T-helper 9 cell (primary cell): Measurements from ENCODE around the gene OBP2B.
"Not testable (repeated sequence)": the region's sequence is repeated elsewhere in the genome, so short reads cannot be mapped to it uniquely, and the experiment has no call there.

Experiments
- DNase-seq: peaks from one replicate; pipeline ENCODE4 v3.0.0-alpha.2; 2020

OBP2B gene

DNA sequence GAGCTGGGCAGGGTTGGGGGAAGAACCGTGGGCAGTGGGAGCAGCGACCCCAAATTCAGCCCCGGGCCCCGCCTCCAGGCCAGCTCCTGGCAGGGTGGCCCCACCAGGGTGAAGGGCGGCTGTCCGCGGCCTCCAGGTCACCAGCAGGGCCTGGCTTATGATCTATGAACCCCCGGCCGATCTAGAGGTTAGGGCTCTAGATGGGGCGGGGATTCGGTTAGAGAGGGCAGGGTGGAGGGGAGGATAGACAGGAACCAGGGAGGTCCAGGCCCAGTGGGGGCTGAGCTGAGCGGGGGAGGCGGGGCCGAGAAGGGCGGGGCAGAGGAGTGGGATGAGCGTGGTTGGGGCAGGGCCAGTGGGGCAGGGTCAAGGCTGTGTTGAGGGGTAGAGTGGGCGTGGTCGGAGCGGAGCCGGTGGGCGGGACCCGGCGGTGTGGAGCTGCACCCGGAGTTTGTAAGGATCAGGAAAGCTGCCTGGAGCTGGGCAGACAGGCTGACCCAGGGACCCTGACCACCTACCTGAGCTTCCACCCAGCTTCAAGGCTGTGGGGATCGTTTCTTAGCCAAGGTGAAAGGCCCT is 29.3 kb upstream of the OBP2B start:
- peak; percentile 4 for DNase-seq

DNA sequence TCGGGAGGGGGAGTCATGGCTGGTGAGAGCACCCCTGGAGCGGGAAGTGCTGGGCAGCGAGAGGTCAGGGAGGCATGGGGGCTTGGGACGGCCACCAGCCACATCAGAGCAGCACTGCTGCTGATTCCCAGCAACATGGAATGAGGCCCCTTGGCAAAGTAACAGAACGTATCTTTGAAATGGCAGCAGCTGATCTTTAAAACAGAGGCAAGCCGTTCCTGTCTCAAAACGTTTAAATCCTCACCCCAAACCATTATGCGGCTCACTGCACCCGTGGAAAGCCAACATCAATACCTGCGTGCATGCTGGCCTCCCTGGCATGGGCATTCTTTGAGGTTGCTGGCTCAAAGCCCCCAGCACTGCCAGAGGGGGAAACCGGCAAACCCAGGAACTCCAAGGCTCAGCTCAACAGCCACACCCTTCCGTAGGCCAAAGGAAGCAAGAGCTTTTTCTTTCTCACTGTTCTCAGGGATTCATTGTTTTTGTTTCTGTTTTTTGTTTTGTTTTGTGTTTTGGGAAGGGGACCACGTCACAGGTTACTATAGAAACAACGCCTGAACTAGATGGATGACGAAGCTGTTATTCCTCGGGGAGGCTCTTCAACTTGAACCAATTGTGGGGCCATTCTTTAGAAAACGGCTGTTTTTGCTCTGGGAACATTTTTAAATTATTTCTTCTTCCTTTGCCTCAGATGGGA is 28.1 kb upstream of the OBP2B start:
- no peak for DNase-seq

DNA sequence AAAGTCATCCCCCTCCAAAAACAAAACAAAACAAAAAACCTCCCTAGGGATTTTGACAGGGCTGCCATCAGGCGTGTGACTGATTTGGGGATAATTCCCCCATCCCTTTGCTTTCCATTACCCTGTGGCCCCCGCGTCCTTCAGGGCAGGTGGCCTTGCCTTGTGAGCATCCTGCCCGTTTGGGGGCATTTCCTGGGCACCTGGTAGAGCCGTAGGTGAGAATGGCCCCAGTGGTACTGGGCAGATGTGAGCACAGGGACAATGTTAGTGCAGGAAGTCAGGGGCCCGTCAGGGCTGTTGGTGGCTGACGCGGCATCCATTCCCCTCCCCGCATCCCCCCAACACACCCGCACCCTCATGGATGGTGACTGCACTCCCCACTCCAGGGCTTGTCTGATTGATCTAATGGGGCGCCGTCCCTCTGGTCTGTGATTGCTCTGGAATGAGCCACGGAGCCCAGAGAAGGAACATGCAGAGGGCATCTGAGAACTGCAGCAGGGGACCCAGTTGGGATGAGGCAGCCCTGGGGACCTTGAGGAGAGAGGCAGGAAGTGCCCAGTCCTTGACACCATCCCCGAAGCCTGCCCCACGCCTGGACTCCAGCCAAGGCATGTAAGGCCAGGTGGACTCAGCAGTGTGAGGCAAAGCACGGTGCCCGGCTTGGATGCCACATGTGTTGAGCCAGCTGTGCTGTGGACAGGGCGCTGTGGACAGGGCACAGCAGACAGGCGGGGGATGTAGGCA is 27.4 kb upstream of the OBP2B start:
- DNase-seq = not testable (repeated sequence)

DNA sequence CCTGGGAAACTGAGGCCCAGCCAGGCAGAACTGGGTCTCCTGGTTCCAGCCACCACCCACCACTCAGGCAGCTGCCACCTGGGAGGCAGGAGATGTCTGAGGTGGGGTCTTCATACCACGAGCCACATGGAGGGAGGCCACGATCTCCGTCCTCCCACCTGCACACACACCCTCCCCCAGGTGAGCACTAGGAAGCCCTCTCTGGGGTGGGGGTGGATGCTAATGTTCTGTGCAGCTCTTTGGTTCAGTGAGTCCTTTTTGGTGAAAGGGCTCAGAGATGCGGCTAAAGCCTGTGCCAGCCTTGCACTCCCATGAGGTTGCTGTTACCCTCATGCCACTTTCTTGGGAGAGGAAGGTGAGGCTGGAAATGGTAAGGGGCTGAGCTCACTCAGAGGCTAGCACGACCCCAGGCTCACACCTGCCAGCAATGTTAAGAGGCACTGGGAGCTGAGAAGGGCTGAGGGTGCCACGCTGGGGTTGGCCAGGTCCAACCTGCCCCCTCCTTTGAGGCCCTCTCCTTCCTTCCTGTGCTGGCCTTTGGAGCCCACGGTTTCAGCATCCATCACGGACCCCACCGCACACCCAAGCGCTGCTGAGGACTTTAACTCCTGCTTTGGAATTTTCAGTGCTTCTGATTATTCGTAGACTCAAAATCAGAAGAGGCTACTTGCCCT is 26.6 kb upstream of the OBP2B start:
- no peak for DNase-seq

DNA sequence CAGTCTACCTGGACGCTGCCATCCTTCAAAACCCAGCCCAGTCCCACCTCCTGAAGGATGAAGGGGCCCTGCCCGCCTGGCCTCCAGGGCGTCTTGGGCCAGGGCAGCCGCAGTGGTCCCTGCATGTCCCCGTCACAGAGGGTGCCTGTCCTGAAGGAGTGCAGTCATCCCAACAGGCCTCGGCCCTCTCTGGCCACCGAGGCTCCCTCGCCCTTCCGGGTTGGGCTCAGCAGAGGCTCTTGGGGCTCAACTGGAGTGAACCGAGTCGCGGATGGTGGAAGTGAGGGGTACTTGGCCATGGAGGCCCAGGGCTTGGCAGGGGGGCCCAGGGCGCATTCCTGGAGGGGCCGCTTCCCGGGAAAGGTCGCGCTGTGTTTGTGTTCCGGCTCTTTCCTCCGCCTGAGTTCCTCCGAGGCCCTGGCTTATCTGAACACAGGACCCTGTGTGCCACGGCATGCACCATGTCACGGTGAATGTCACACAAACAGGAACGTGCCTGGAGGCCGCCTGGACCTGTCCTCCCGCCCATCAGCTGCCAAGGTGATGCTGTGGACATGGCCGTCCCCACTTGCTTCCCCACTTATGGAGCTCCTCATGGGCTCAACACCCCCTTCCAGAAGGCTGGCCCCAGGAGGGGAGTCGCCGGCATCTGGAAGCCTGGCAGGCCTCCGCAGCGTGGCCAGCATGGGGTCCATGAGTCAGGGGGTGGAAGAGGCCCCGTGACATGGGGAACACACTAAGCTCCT is 25.7 kb upstream of the OBP2B start:
- DNase-seq = no peak

DNA sequence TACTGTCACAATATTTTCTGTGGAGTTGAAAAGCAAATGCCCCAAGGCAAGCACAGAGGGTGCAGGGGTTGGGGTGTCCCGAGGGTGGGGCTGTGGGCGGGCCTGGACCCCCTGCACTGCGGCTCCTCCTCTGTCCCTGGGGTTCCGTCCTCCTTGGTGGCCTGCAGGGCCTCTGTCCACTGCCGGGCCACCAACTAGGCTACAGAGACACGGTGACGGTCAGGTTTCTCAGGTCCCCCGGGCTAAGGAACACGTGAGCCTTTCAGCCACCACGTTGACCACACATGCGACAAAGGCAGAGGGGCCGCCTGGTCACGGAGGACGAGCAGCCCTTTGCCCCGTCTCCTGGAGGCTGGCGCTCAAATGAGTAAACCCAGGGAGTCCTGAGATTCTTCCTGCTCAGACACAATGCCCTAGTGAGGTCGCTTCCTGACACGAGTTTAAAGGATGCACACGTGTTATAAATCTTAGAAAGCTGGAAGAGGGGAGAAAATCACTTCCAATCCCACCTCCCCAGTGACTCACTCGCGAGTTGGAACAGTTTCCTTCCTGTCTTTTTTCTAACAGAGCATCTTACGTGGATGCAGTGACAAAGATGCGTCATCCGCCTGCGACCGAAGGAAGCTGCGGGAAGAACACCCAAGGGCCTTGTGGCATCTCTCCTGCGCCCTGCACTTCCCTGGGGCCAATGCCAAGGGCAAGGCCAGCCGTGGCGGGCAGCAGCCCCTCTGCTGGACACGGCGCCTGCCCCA is 24.8 kb upstream of the OBP2B start:
- no peak for DNase-seq

DNA sequence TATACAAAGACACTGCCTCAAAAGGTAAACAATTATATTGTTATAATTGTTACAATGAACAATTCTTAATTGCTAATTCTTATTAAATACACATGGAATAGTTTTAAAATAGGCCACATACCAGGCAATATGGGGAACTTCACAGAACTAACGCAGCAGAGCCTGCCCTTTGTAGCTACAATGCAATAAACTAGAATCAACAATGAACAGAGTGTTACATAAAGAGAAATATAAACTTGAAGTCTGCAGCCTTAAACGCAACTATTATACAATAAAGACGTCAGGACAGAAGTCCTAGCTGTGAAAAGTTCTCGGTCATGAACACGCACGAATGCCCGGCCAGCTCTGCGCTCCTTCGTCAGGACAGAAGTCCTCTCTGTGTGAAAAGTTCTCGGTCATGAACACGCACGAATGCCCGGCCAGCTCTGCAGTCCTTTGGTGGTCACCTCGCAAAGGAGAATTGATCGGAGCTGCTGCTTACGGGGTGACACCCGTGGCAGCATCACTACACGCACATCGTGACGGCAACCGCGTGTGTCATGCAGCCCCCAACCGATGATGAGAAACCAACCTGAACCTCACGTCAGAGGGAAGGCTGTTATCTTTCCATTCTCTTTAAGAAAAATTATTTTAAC is 23.0 kb upstream of the OBP2B start:
- DNase-seq = not testable (repeated sequence)

DNA sequence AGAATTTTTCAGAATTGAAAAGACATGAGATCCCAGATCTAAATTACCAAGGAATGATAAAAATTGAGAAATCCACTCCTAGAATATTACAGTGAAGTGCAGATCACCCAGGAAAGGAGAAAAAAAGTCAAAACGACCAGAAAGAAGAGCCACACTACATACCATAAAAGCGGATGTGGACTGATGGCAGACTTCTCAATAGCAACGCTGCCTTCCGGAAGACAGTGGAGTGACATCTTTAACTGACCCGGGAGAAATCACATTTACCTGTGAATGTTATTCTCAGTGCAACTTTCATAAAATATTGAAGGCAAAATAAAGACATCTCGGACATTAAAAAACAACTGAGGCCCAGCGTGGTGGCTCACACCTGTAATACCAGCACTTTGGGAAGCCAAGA is 21.5 kb upstream of the OBP2B start:
- DNase-seq = not testable (repeated sequence)

DNA sequence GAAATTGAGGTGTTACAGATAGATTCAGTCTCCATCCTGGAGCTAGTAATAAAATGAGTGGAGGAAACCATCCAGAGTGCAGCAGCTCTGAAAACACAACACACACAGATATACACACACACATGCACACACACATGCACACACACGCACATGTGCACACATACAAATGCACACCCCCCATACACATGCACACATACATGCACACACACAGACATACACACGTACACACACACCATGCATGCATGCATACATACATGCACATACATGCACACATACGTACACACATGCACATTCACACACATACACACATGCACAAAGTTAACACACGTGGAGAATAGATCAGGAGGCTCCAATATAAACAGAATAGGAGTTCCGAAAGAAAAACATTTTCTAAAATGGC is 21.0 kb upstream of the OBP2B start:
- no peak for DNase-seq

DNA sequence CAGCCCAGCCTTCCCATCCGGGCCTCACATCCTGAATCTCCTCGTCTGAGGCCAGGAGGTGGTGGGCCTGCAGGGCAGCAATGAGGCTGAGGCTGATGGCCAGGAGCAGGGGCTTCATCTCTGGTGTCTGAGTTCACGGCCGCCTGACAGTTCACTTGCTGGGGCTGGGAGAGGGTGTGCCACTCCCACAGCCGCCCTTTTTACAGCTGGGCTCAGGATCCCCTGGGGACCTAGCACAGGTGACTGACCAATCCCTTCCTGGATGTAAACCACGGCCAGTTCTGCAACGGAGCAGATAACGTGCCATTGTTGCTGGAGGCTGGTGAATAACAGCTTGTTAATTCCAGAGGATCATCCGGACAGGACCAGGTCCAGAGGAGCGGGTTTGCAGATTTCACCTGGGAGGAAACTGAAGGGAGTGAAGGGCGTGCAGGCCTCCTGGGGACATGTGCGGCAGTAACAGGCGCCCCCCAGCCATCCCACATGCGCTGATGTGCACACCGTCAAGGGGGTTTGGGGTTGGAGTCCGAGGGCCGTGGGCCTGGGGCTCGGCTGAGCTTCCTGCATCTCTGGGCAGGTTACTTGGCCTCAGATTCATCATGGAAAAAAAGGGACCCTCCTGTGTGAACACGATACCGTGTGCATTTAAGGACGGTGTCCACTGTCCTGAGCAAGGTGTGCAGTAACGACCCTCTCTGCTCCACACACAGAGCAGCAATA is 19.6 kb upstream of the OBP2B start:
- not testable (repeated sequence) for DNase-seq

DNA sequence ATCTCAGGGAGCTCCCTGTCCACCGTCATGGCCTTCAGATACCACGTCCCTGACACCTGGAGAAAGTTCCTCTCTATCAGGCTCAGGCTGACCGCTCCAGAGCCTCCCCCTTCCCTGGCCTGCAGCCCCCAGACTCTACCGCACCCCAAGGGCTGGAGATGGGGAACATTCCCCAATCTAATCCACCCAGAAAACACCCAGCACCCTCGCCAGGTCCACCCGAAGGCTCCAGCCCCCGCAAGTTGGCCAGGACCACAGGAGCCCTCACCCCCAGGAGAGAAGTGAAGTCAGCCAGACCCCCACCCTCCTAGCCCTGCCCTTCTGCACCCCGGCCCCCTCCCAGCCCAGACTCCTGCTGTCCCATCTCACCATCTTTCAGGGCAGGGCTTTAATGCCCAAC is 18.9 kb upstream of the OBP2B start:
- DNase-seq = not testable (repeated sequence)

DNA sequence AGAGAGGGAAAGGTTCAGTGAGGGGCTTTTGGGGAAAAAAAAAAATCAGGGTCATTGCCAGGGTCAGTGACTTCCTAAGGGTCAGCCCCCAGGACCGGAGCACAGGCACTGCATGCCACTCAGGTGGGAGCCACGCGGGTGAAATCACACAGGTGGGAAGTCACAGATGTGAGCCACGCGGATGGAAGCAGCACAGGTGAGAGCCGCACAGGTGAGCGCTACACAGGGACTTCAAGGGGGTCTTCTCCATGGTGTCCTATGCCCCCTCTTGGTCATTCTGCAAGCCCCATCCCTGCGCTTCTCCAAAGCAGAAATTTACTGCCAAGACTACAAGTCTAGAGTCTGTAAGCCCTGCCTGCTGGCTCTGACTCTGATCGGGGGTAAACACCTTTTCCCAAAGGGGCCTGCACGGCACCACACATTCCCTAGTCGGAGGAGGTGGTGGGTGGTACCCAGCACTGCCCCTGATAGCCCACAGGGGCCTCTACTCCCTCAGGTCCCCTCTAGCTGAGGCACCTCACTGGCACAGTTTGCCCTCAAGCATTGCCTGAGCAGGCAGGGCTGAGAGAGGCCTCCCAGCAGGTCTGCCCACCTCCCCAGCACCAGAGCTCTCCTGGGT is 18.3 kb upstream of the OBP2B start:
- no peak for DNase-seq

DNA sequence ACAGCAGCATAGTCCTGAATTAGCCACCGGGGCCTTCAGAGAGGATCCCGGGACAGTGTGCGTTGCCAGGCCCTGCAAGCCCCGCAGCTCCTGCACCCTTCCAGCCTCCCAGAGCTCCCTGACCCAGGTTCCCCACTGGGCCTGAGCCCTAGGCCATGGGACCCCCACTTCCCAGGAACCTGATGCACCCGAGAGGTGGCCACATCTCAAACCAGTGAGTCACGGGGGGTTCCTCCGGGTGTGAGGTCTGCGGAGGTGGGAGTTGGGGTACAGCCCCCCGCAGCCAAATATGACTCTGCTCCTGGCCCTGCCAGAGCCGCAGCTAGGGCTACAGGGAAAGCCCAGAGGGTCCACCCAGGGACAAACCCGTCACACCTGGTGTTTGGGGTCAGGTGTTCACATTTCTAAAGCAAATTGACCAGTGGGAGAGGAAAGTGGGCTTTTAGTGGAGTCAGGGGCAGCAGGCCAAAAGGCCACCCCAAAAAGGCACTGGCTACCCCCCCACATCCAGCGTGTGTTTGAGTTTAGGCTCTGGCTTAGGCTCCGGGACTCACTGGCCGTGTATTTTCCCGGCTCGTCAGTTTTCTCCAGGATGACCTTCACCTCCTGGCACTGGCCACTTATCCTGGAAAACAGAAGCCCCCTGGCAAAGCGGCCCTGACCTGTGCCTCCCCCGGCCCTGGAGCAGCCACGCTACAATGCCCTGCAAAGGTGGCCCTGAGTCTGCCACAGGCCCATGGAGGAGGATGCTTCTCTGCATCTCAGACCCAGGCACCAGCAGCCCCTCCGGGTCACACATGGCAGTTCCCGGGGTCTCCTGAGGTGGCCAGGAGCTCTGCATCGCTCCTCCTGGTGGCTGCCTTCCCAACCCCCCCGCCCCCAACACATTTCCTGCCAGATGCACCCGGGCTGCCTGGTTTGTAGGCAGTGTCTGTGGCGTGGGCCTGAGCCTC is 17.4 kb upstream of the OBP2B start:
- DNase-seq = no peak

DNA sequence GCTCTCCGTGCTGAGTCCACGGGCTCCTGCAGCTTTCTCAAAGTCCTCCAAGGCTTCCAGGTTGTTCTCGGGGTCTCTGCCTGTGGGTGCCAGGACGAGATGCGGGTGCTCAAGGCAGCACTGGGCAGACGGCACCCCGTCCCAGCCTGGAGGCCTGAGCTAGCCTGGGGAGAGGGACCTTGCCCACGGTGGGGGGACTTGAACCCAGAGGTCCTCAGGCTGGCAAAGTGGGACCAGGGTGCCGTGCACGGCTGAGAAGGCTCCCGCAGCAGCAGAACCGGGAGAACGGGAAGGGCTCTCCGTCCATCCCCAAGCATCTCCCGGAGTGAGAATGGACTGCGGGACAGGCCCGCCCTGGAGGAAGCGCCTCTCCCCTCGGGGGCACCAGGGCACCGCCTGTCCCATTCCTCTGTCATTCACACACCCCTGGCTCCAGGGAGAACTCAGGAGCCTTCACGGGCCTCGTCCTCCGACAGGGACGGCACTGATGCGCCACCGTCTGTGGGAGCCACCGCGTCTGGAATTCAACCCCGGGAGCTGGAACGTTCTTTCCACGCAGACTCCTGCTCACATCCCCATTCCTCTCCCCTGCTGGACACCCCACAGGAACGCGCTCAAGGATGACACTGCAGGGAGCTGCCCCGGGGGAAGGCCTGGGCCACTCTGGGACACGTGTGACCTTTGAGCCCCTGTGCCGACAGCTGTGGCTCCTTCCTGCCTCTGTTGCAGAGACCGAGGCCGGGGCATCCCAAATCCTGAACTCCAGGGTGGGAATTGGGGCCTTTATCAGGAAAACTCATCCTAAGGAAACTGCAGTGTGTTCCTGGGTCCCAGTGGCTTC is 16.3 kb upstream of the OBP2B start:
- DNase-seq = no peak

DNA sequence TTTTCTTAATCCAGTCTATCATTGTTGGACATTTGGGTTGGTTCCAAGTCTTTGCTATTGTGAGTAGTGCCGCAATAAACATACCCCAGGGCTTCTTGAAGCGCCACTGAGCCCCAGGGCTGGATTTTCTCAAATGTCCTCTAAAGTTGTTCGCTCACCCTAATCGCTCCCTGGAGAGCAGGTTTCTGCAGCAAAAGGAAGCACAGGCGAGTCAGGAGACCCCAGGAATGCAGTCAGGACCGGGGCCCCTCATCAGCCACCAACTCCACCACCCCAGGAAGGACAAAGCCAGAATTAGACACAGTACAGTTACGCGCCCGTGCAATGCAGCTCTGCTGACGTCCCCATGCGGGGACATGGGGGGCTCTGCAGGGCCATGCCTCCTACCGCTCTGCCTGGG is 15.7 kb upstream of the OBP2B start:
- no peak for DNase-seq

DNA sequence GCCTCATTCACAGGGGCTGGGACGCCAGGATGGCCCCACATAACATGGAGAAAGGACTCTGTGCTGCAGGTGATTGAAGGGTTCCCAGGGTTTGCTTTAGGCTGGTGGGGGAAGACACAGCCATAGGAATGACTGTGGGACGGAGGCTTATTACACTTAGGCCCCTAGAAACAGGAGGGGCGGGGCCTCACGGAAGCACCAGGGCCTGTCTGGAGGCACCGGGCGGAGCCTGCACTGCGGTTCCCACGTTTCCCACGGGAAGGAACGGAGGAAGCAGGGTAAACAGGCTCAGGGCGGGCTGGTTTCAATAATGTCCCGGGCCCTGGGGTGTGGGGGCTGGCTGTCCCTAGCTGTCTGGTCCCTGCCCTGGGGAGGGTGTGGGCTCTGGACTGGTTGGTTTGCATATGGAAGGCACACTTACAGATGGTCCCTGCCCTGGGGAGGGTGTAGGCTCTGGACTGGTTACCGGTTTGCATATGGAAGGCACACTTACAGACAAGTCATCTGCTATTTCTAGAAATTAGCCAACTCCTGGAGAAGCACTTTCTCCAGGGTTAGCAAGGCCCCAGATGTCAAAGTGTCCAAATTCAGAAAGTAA is 14.2 kb upstream of the OBP2B start:
- not testable (repeated sequence) for DNase-seq

DNA sequence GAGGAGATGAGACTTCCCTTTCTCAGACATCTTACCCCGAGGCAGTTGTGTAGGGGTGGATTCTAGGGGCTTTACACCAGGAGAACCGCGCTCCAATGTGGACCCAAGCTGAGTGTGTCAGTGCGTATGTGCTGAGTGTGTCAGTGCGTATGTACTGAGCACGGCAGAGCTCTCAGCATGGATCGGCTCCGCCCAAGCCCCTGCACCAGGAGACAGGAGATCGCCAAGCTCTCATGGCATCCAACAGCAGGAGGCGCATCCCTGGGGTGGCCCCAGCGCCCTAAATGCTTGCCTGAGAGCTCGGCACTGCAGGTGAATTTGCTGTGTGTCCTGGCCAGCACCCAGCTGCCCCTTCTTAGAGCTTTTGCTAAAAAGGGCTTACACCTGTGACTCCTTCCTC is 12.9 kb upstream of the OBP2B start:
- DNase-seq = not testable (repeated sequence)
